VCaP (cell line): ENCODE results near the gene NGDN.
"Not testable (repeated sequence)": the region's sequence is repeated elsewhere in the genome, so short reads cannot be mapped to it uniquely, and the experiment has no call there.

Source experiments
- H3K27ac ChIP-seq: fragments of 450-650 bp; 2 replicates; pipeline ENCODE4 v1.5.1; 2017
- TF ChIP-seq, protein P1 (sequence below): fragments of 450-650 bp; conservative IDR thresholded peaks from 2 replicates; pipeline ENCODE4 v1.5.1; 2017; ENCODE audit warnings: mild to moderate bottlenecking, moderate library complexity

The NGDN gene

DNA sequence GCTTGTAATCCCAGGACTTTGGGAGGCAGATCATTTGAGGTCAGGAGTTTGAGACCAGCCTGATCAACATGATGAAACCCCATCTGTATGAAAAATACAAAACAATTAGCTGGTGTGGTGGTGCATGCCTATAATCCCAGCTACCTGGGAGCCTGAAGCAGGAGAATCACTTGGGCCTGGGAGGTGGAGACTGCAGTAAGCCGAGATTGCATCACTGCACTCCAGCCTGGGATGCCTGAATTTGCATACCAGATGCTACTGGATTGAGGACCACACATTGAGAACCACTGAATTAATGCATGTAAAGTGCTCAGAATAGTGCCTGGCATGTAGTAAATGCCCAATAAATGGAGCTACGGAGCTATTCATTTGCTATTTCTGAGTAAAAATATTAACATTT, 19.1 kb upstream of the NGDN start:
- TF ChIP-seq, protein P1, sequence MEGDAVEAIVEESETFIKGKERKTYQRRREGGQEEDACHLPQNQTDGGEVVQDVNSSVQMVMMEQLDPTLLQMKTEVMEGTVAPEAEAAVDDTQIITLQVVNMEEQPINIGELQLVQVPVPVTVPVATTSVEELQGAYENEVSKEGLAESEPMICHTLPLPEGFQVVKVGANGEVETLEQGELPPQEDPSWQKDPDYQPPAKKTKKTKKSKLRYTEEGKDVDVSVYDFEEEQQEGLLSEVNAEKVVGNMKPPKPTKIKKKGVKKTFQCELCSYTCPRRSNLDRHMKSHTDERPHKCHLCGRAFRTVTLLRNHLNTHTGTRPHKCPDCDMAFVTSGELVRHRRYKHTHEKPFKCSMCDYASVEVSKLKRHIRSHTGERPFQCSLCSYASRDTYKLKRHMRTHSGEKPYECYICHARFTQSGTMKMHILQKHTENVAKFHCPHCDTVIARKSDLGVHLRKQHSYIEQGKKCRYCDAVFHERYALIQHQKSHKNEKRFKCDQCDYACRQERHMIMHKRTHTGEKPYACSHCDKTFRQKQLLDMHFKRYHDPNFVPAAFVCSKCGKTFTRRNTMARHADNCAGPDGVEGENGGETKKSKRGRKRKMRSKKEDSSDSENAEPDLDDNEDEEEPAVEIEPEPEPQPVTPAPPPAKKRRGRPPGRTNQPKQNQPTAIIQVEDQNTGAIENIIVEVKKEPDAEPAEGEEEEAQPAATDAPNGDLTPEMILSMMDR, result no peak

DNA sequence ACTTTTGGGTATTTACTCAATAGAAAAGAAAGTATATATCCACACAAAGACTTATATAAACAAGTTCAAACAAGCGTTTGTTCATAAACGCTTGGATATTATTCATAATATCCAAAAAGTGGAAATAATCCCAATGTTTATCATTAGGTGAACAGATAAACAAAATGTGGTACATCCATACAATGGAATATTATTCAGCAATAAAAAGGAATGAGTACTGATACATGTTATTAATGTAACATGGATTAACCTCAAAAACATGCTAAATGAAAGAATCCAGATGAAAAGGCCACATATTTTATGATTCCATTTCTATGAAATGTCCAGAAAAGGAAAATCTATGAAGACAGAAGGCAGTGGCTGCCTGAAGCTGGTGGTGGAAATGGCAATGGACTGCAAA, 17.3 kb upstream of the NGDN start:
- H3K27ac ChIP-seq, result no peak overlapping the region
- TF ChIP-seq, protein P1, result no peak

More for the DNA sequence above, 19.1 kb upstream of the NGDN start:
- no peak overlapping the region for H3K27ac ChIP-seq

GRCh38 chr14:23454445-23454856, 15.1 kb upstream of the NGDN start:
- H3K27ac ChIP-seq, result no peak overlapping the region

GRCh38 chr14:23456883-23457586, 12.5 kb upstream of the NGDN start:
- H3K27ac ChIP-seq, result not testable (repeated sequence)
- TF ChIP-seq, protein P1, result peak; percentile 43

More at GRCh38 chr14:23454445-23454856, 15.1 kb upstream of the NGDN start:
- TF ChIP-seq, protein P1, result no peak

DNA sequence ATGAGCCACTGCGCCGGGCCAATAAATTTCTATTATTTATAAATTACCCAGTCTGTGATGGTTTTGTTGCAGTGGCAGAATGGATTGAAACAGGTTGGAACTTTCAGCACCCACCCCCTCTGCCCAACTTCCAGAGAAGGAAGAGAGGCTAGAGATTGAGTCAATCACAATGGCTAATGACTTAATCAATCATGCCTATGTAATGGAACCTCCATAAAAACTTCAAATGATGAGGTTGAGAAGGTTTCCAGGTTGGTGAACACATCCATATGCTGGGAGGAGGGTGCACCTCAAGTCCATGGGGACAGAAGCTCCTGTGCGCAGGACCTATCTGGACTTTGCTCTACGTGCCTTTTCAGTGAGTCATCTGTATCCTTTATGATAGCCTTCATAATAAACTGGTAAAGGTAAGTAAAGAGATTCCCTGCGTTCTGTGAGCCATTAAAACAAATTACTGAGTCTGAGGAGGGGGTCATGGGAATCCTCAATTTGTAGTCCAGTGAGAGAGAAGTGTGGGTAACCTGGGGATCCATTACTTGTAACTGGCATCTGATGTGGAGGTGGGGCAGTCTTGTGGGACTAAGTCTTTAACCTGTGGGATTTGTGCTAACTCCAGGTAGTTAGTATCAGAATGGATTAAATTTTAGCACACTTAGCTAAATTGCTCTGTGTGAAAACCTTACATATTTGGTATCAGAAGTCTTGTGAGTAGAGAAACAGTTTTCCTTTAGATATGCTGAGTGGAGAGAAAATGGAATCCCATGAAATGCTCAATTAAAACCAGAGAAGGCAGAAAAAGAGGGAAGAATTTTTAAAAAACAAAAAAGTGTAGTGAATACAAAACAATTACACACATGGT, 11.7 kb upstream of the NGDN start:
- TF ChIP-seq, protein P1, result no peak
- H3K27ac ChIP-seq, result no peak overlapping the region

- no peak overlapping the region for H3K27ac ChIP-seq
- TF ChIP-seq, protein P1, result no peak
Observed at GRCh38 chr14:23460960-23461359, 8.5 kb upstream of the NGDN start.

DNA sequence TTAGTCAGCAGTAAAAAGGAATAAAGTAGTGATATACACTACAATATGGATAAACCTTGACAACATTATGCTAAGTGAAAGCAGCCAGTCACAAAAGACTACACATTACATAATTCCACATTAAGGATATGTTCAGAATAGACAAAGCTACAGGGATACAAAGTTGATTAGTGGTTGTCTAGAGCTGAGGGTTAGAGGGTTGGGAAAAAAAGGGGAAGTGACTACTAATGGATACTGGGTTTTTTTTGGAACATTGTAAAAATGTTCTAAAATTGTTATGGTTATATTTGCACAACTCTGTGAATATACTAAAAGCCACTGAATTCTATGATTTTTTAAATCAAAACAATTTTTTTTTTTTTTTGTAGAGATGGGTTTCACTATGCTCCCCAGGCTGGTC, 4.8 kb upstream of the NGDN start:
- TF ChIP-seq, protein P1, result no peak
- no peak overlapping the region for H3K27ac ChIP-seq
